M059J (cell line): ENCODE data around the gene TMC8. TPM values are rescaled to one million over a fixed set of nuclear protein-coding genes. Genes with fewer than 3 reads are reported as not detected.
"Not testable (repeated sequence)": the region's sequence is repeated elsewhere in the genome, so short reads cannot be mapped to it uniquely, and the experiment has no call there.

ENCODE experiments used
- DNase-seq: peaks from one replicate; pipeline ENCODE4 v3.0.0-alpha.2; 2012; ENCODE audit warnings: low read depth
- total RNA-seq: library from RNA; depleted of rRNA; stranded (reverse); fragments of >200 nt; shearing (Covaris generic); gene quantifications from 2 replicates; pipeline ENCODE4 v1.2.3, GENCODE V29; 2014

TMC8 gene
- total RNA-seq, 1 experiment from 2014 or later = not detected

- no peak for DNase-seq
These were observed 20.1 kb upstream of the TMC8 start for GRCh38 chr17:78110363-78111015.

- no peak for DNase-seq
These were observed 19.4 kb upstream of the TMC8 start for GRCh38 chr17:78111016-78111726.

- DNase-seq = no peak
These were observed 18.6 kb upstream of the TMC8 start for GRCh38 chr17:78111727-78112517.

GRCh38 chr17:78112518-78113471 lies 17.8 kb upstream of the TMC8 start:
- peak; percentile 50 for DNase-seq

- DNase-seq = no peak
These were observed 16.5 kb upstream of the TMC8 start for GRCh38 chr17:78113804-78114785.

- DNase-seq = no peak
These were observed 15.5 kb upstream of the TMC8 start for GRCh38 chr17:78114831-78115723.

- DNase-seq = not testable (repeated sequence)
These were observed 14.8 kb upstream of the TMC8 start for GRCh38 chr17:78115803-78116202.

- DNase-seq = no peak
These were observed 14.2 kb upstream of the TMC8 start for GRCh38 chr17:78116411-78116810.

- peak; percentile 35 for DNase-seq
These were observed 13.3 kb upstream of the TMC8 start for GRCh38 chr17:78117027-78117981.

- DNase-seq = no peak
These were observed 11.8 kb upstream of the TMC8 start for GRCh38 chr17:78118801-78119241.

- DNase-seq = no peak
These were observed 10.0 kb upstream of the TMC8 start for GRCh38 chr17:78120537-78120936.

- DNase-seq = no peak
These were observed 9.4 kb upstream of the TMC8 start for GRCh38 chr17:78120971-78121800.

GRCh38 chr17:78121801-78122215 lies 8.8 kb upstream of the TMC8 start:
- DNase-seq = no peak

- no peak for DNase-seq
These were observed 8.2 kb upstream of the TMC8 start for GRCh38 chr17:78122216-78122930.

GRCh38 chr17:78122931-78123249 lies 7.7 kb upstream of the TMC8 start:
- no peak for DNase-seq

GRCh38 chr17:78123258-78123929 lies 7.2 kb upstream of the TMC8 start:
- DNase-seq = no peak
